A549 (cell line): ENCODE results near the gene CES1. TPM values are rescaled to one million over a fixed set of nuclear protein-coding genes. Genes with fewer than 3 reads are reported as not detected.
"Not testable (repeated sequence)": the region's sequence is repeated elsewhere in the genome, so short reads cannot be mapped to it uniquely, and the experiment has no call there.

Experiments
- ATAC-seq, 2 experiments: fragments of 200-7000 bp in 1 of 2; fragments of >200 bp in 1 of 2; cut with Nextera tagmentation in 1 of 2; cut with Tn5 transposase in 1 of 2; 3 replicates each; pipeline versions ENCODE4 v1.8.0 to v1.9.1; 2018 to 2020; ENCODE audit warnings: mild to moderate bottlenecking in 1 of 2, moderate library complexity in 1 of 2
- CTCF ChIA-PET: fragments of 300-600 bp; sonication (Branson Sonifier 250); formaldehyde crosslinking; extraction: SDS; loops from one replicate; lab custom pipeline; 2021; ENCODE audit warnings: antibody characterized with exemption, inconsistent platforms; lab: Yijun Ruan, JAX
- POLR2A ChIA-PET: fragments of 350-600 bp; formaldehyde crosslinking; extraction: SDS; loops from one replicate; lab custom pipeline; 2021; ENCODE audit warnings: antibody characterized with exemption, inconsistent platforms; lab: Yijun Ruan, JAX
- DNase-seq, 2 experiments: peaks; one replicate each; pipeline versions ENCODE4 v3.0.0 to v3.0.0-alpha.2; 2011 to 2016; ENCODE audit warnings: low read depth in 1 of 2, low spot score in 1 of 2
- FAIRE-seq: peaks from 2 replicates; lab custom pipeline; 2011; peaks lifted over from hg19 to GRCh38; lab: Jason Lieb, UNC
- H3K27ac ChIP-seq, 2 experiments: fragments of >200 bp; sonication (Bioruptor Twin); formaldehyde crosslinking; 3 replicates each; pipeline ENCODE4 v1.5.1; 2016 to 2017
- H3K4me1 ChIP-seq: fragments of >200 bp; sonication (Bioruptor Twin); formaldehyde crosslinking; 3 replicates; pipeline ENCODE4 v1.6.1; 2016
- H3K4me2 ChIP-seq: fragments of >200 bp; sonication (Bioruptor Twin); formaldehyde crosslinking; 3 replicates; pipeline ENCODE4 v1.6.1; 2016
- H3K4me3 ChIP-seq: fragments of >200 bp; sonication (Bioruptor Twin); formaldehyde crosslinking; 3 replicates; pipeline ENCODE4 v1.5.1; 2016
- H3K9me3 ChIP-seq: fragments of >200 bp; sonication (Bioruptor Twin); formaldehyde crosslinking; 3 replicates; pipeline ENCODE4 v1.6.1; 2016
- ATOH8 ChIP-seq: fragments of 250-450 bp; sonication (Bioruptor Pico); IDR thresholded peaks from 2 replicates; pipeline ENCODE4 v1.5.0; 2020; ENCODE audit warnings: low read depth, mild to moderate bottlenecking, moderate library complexity
- CBX2 ChIP-seq: fragments of 200-600 bp; sonication (generic); IDR thresholded peaks from 2 replicates; pipeline ENCODE4 v1.6.1; 2016; ENCODE audit warnings: low read depth, mild to moderate bottlenecking, borderline replicate concordance
- ELK1 ChIP-seq: fragments of 150-350 bp; IDR thresholded peaks from 2 replicates; pipeline ENCODE4 v1.6.1; 2014; ENCODE audit warnings: low read depth, mild to moderate bottlenecking, low read length
- ESRRA ChIP-seq: fragments of 150-350 bp; IDR thresholded peaks from 2 replicates; pipeline ENCODE4 v1.6.1; 2014; ENCODE audit warnings: mild to moderate bottlenecking, low read length, borderline replicate concordance
- FOXS1 ChIP-seq: fragments of 250-450 bp; sonication (Bioruptor Pico); IDR thresholded peaks from 2 replicates; pipeline ENCODE4 v1.5.0; 2020; ENCODE audit warnings: mild to moderate bottlenecking, moderate library complexity
- HOXB13 ChIP-seq: fragments of 250-450 bp; sonication (Bioruptor Pico); IDR thresholded peaks from 2 replicates; pipeline ENCODE4 v1.5.0; 2020; ENCODE audit warnings: low read depth, mild to moderate bottlenecking, moderate library complexity
- HOXB5 ChIP-seq: fragments of 250-450 bp; sonication (Bioruptor Pico); IDR thresholded peaks from 2 replicates; pipeline ENCODE4 v1.5.0; 2020; ENCODE audit warnings: mild to moderate bottlenecking, moderate library complexity
- JUNB ChIP-seq: fragments of >200 bp; sonication (Bioruptor Twin); formaldehyde crosslinking; IDR thresholded peaks from 2 replicates; pipeline ENCODE4 v1.6.1; 2016
- KDM1A ChIP-seq: fragments of 200-600 bp; sonication (generic); IDR thresholded peaks from 2 replicates; pipeline ENCODE4 v1.6.1; 2016; ENCODE audit warnings: low read depth, mild to moderate bottlenecking
- KDM5A ChIP-seq: fragments of 200-600 bp; sonication (generic); IDR thresholded peaks from 2 replicates; pipeline ENCODE4 v1.6.1; 2016; ENCODE audit warnings: antibody characterized with exemption, mild to moderate bottlenecking
- MAFK ChIP-seq: fragments of 450-650 bp; IDR thresholded peaks from 2 replicates; pipeline ENCODE4 v1.6.1; 2014; ENCODE audit not compliant: partially characterized antibody
- MAZ ChIP-seq: fragments of 150-350 bp; IDR thresholded peaks from 2 replicates; pipeline ENCODE4 v1.6.1; 2014; ENCODE audit warnings: antibody characterized with exemption, low read depth, low read length, borderline replicate concordance
- REST ChIP-seq: fragments of 200-600 bp; sonication (generic); IDR thresholded peaks from 2 replicates; pipeline ENCODE4 v1.6.1; 2016; ENCODE audit warnings: antibody characterized with exemption, mild to moderate bottlenecking, moderate library complexity
- RNF2 ChIP-seq: fragments of 200-600 bp; sonication (generic); IDR thresholded peaks from 2 replicates; pipeline ENCODE4 v1.6.1; 2016; ENCODE audit warnings: low read depth, mild to moderate bottlenecking, antibody characterized with exemption, moderate library complexity, borderline replicate concordance
- USF2 ChIP-seq: fragments of 450-650 bp; IDR thresholded peaks from 2 replicates; pipeline ENCODE4 v1.6.1; 2014; ENCODE audit warnings: antibody characterized with exemption
- ZC3H11A ChIP-seq: fragments of 450-650 bp; IDR thresholded peaks from 2 replicates; pipeline ENCODE4 v1.6.1; 2014; ENCODE audit warnings: antibody characterized with exemption, mild to moderate bottlenecking
- ZFP36 ChIP-seq: fragments of 450-650 bp; IDR thresholded peaks from 2 replicates; pipeline ENCODE4 v1.6.1; 2014; ENCODE audit warnings: borderline replicate concordance; ENCODE audit not compliant: partially characterized antibody
- ZSCAN20 ChIP-seq: fragments of 250-450 bp; sonication (Bioruptor Pico); IDR thresholded peaks from 2 replicates; pipeline ENCODE4 v1.8.0; 2022; ENCODE audit warnings: mild to moderate bottlenecking, moderate library complexity
- WGBS: methylation state at CpG from one replicate; pipeline ENCODE4 v1.1.6; 2017; ENCODE audit errors: missing lambda C conversion rate; 5-methylcytosine and 5-hydroxymethylcytosine counted together
- polyA plus RNA-seq, 4 experiments: library from polyadenylated mRNA; depleted of rRNA in 3 of 4; stranded (reverse); fragments of >200 nt; fragmentation: RNase III in 1 of 4; extraction: RNeasy Plus Mini Kit Qiagen cat#74134 plus additional on column Dnase treatment in 1 of 4; gene quantifications; 2 replicates in 3 of 4; 3 replicates in 1 of 4; pipeline ENCODE4 v1.2.3, GENCODE V29; 2011 to 2017

CES1 gene
- polyA plus RNA-seq, 2 of the 4 experiments (the other 2 are of a cell fraction): 17.9 to 84.1 TPM

GRCh38 chr16:55868137-55868536, 35.2 kb upstream of the CES1 start:
- no peak for TF ChIP-seq HOXB13 (CRISPR knock-in tag)
- no peak for TF ChIP-seq REST
- TF ChIP-seq ZC3H11A: no peak
- TF ChIP-seq HOXB5 (CRISPR knock-in tag): no peak
- no peak overlapping the region for H3K4me2 ChIP-seq
- ChIA-PET POLR2A (no interaction called here), CTCF (interaction anchor here (0.8 kb wide), 1 partner anchor 11 kb away, joined by 3 read pairs; no protein-coding TSS in a partner anchor)
- no peaks in the 10 kb centered on the region for H3K9me3 ChIP-seq
- 48% methylated on average over 2 of the region's 2 CpGs for WGBS
- H3K4me3 ChIP-seq: no peak overlapping the region
- H3K4me1 ChIP-seq: no peaks in the 10 kb centered on the region
- FAIRE-seq: no peak
- no peak for ATAC-seq
- DNase-seq: no peak
- no peak overlapping the region for H3K27ac ChIP-seq

- ATAC-seq: no peak
- H3K27ac ChIP-seq: no peak overlapping the region
- ChIA-PET POLR2A (no interaction called here), CTCF (interaction anchor here (1.2 kb wide), 1 partner anchor 397 kb away, joined by 4 read pairs; no protein-coding TSS in a partner anchor)
- no peaks in the 10 kb centered on the region for H3K9me3 ChIP-seq
- H3K4me2 ChIP-seq: no peak overlapping the region
- no peak for FAIRE-seq
- no peak overlapping the region for H3K4me3 ChIP-seq
- TF ChIP-seq ELK1: no peak
- no peak for TF ChIP-seq RNF2
- TF ChIP-seq ZFP36: no peak
- TF ChIP-seq MAZ: no peak
- no peak for TF ChIP-seq USF2
- no peak for TF ChIP-seq MAFK
- TF ChIP-seq CBX2: no peak
- TF ChIP-seq, all 56 proteins: peak for 0
- WGBS: 42% methylated on average over 4 of the region's 4 CpGs
- H3K4me1 ChIP-seq: no peaks in the 10 kb centered on the region
- no peak for DNase-seq
These were observed 28.4 kb upstream of the CES1 start for GRCh38 chr16:55861288-55861687.

- H3K4me3 ChIP-seq, H3K4me2 ChIP-seq, FAIRE-seq, DNase-seq, ATAC-seq, H3K4me1 ChIP-seq, H3K9me3 ChIP-seq, H3K27ac ChIP-seq, POLR2A ChIA-PET: not testable (repeated sequence)
- WGBS: 8% methylated on average over 1 of the region's 1 CpG
- CTCF ChIA-PET: interaction anchor here (0.6 to 1.6 kb wide), 4 partner anchors 10 to 160 kb away, joined by 3 read pairs; no protein-coding TSS in a partner anchor
These were observed 24.8 kb upstream of the CES1 start for GRCh38 chr16:55857650-55858049.

- Histone ChIP-seq H3K4me1 (no peaks in the 10 kb centered on the region), H3K9me3 (no peaks in the 10 kb centered on the region), H3K27ac (no peak overlapping the region), H3K4me2 (no peak overlapping the region), H3K4me3 (no peak overlapping the region)
- 89% methylated on average over 3 of the region's 3 CpGs for WGBS
- DNase-seq (no peak), ATAC-seq (no peak), FAIRE-seq (no peak)
- POLR2A ChIA-PET: no interaction called here
- CTCF ChIA-PET: interaction anchor here (1.0 to 1.3 kb wide), 2 partner anchors 11 to 13 kb away, joined by 3 read pairs; no protein-coding TSS in a partner anchor
- TF ChIP-seq MAZ: no peak
- TF ChIP-seq REST: no peak
- no peak for TF ChIP-seq HOXB5 (CRISPR knock-in tag)
- no peak for TF ChIP-seq ESRRA
- TF ChIP-seq KDM5A: no peak
- TF ChIP-seq ZSCAN20 (CRISPR knock-in tag): no peak
- TF ChIP-seq MAFK: no peak
- TF ChIP-seq ATOH8: no peak
- TF ChIP-seq JUNB: no peak
- no peak for TF ChIP-seq FOXS1 (CRISPR knock-in tag)
- TF ChIP-seq KDM1A: no peak
These were observed 24.1 kb upstream of the CES1 start for GRCh38 chr16:55856950-55857349.
